Natural killer cell (primary cell): ENCODE results near the gene ZNF512. TPM values are rescaled to one million over a fixed set of nuclear protein-coding genes. Genes with fewer than 3 reads are reported as not detected.
A peak's percentile ranks its signal among the peaks of the same experiment; 100 is the strongest.

Experiments
- ATAC-seq, 3 donors: fragments of 150-1000 bp in 2 of 3; fragments of 200-7000 bp in 1 of 3; cut with Tn5 transposase; 1 replicate in 1 of 3; 2 replicates in 2 of 3; pipeline ENCODE4 v1.10.0; 2021; ENCODE audit warnings: mild to moderate bottlenecking in 2 of 3, moderate library complexity in 2 of 3
- DNase-seq, 2 donors: peaks; one replicate each; pipeline versions ENCODE4 v3.0.0 to v3.0.0-alpha.2; 2013 to 2021; ENCODE audit warnings: mixed read lengths in 1 of 2
- H3K27ac ChIP-seq: one replicate; pipeline ENCODE4 v1.5.1; 2013; ENCODE audit warnings: mild to moderate bottlenecking, low read length
- H3K27me3 ChIP-seq: one replicate; pipeline ENCODE4 v1.6.1; 2013; ENCODE audit warnings: low read length; ENCODE audit not compliant: control insufficient read depth, insufficient read depth
- H3K36me3 ChIP-seq: one replicate; pipeline ENCODE4 v1.6.1; 2013; ENCODE audit warnings: low read length; ENCODE audit not compliant: control insufficient read depth, insufficient read depth
- H3K4me1 ChIP-seq: one replicate; pipeline ENCODE4 v1.6.1; 2013; ENCODE audit warnings: low read length; ENCODE audit not compliant: control insufficient read depth, insufficient read depth
- H3K4me3 ChIP-seq: one replicate; pipeline ENCODE4 v1.5.1; 2013; ENCODE audit warnings: low read length
- H3K9me3 ChIP-seq: one replicate; pipeline ENCODE4 v1.6.1; 2013; ENCODE audit warnings: low read length; ENCODE audit not compliant: control insufficient read depth, insufficient read depth
- H3K27ac Mint-ChIP-seq, 2 donors: one replicate each; pipeline ENCODE4 v1.8.0; 2022; ENCODE audit warnings: mild to moderate bottlenecking in 2 of 2, mixed read lengths in 2 of 2, moderate library complexity in 1 of 2
- H3K27me3 Mint-ChIP-seq, 2 donors: one replicate each; pipeline ENCODE4 v1.8.0; 2022; ENCODE audit warnings: low read depth in 2 of 2, mixed read lengths in 2 of 2
- H3K36me3 Mint-ChIP-seq: one replicate; pipeline ENCODE4 v1.8.0; 2022; ENCODE audit warnings: mixed read lengths
- H3K4me1 Mint-ChIP-seq, 2 donors: one replicate each; pipeline ENCODE4 v1.8.0; 2022; ENCODE audit warnings: mixed read lengths in 2 of 2
- H3K4me3 Mint-ChIP-seq: one replicate; pipeline ENCODE4 v1.8.0; 2022; ENCODE audit warnings: mild to moderate bottlenecking, moderate library complexity, mixed read lengths
- H3K9me3 Mint-ChIP-seq, 2 donors: one replicate each; pipeline ENCODE4 v1.8.0; 2022; ENCODE audit warnings: mixed read lengths in 2 of 2
- CTCF ChIP-seq: fragments of 200-600 bp; IDR thresholded peaks from one replicate; pipeline ENCODE4 v1.8.0; 2022; ENCODE audit warnings: antibody characterized with exemption
- WGBS: methylation state at CpG from one replicate; pipeline ENCODE4 v1.1.7; 2013; ENCODE audit warnings: missing lambda C conversion rate; ENCODE audit not compliant: insufficient coverage; 5-methylcytosine and 5-hydroxymethylcytosine counted together
- intact Hi-C: fragments of 100-400 bp; cut with micrococcal nuclease; formaldehyde crosslinking; loops from one replicate; pipeline ENCODE4 v1.14.2; 2022
- total RNA-seq, 4 donors: library from RNA; stranded (reverse); fragments of 120-200 nt in 1 of 4; gene quantifications; one replicate each; pipeline versions ENCODE4 v1.2.3 to v1.2.4, GENCODE V29; 2013 to 2022

Gene ZNF512
- total RNA-seq, 3 donors from 2014 or later (not counting 1 experiment from before 2014, with no cell fraction given) = 26.5 to 40.9 (median 30.6) TPM

- H3K36me3 Mint-ChIP-seq = no peaks in the 10 kb centered on the region
- Histone ChIP-seq H3K9me3 (no peaks in the 10 kb centered on the region), H3K27ac (peak overlapping the region; percentile 61), H3K4me3 (peak overlapping the region; percentile 66), H3K36me3 (no peaks in the 10 kb centered on the region), H3K27me3 (no peaks in the 10 kb centered on the region), H3K4me1 (peaks cover 30% of the 10 kb centered on the region)
- H3K4me3 Mint-ChIP-seq = peak overlapping the region; percentile 96
- 7% methylated on average over 12 of the region's 12 CpGs for WGBS
- H3K27ac Mint-ChIP-seq = peak overlapping the region; percentile 83 to 95
- ATAC-seq (peak; percentile 16 to 25 (median 19)), DNase-seq (no peak)
- peaks cover 16 to 25% of the 10 kb centered on the region in 2 donors for H3K27me3 Mint-ChIP-seq
- intact Hi-C loops = loop anchor here (1.0 to 2.0 kb wide), 2 partner anchors 10 to 45 kb away; partner anchors contain the start of genes CCDC121 and GPN1
- no peak for TF ChIP-seq CTCF
- H3K4me1 Mint-ChIP-seq = peaks cover 49 to 53% of the 10 kb centered on the region in 2 donors
- no peaks in the 10 kb centered on the region for H3K9me3 Mint-ChIP-seq
Observed at GRCh38 chr2:27583390-27583915, 611 bp downstream of the ZNF512 start.

- Histone ChIP-seq H3K27me3 (no peaks in the 10 kb centered on the region), H3K4me3 (no peak overlapping the region), H3K9me3 (no peaks in the 10 kb centered on the region), H3K36me3 (no peaks in the 10 kb centered on the region), H3K4me1 (peaks cover 30% of the 10 kb centered on the region), H3K27ac (no peak overlapping the region)
- peaks cover 53% of the 10 kb centered on the region in 2 donors for H3K4me1 Mint-ChIP-seq
- no peak overlapping the region for H3K27ac Mint-ChIP-seq
- WGBS = 95% methylated on average over 3 of the region's 3 CpGs
- ATAC-seq = no peak
- TF ChIP-seq CTCF = no peak
- intact Hi-C loops = no loop called here
- DNase-seq = no peak
- H3K36me3 Mint-ChIP-seq = no peaks in the 10 kb centered on the region
- peak overlapping the region; percentile 13 for H3K4me3 Mint-ChIP-seq
- no peaks in the 10 kb centered on the region for H3K9me3 Mint-ChIP-seq
- peaks cover 6 to 13% of the 10 kb centered on the region in 2 donors for H3K27me3 Mint-ChIP-seq
Observed at GRCh38 chr2:27584597-27584996, 1.8 kb downstream of the ZNF512 start.

GRCh38 chr2:27587025-27587424 is 4.2 kb downstream of the ZNF512 start:
- peak in 1 of 3 donors; percentile 9 for ATAC-seq
- peaks cover 8% of the 10 kb centered on the region for H3K36me3 Mint-ChIP-seq
- no peak for TF ChIP-seq CTCF
- H3K27ac ChIP-seq = no peak overlapping the region
- no peaks in the 10 kb centered on the region for H3K36me3 ChIP-seq
- H3K4me1 Mint-ChIP-seq = peaks cover 66 to 71% of the 10 kb centered on the region in 2 donors
- no peaks in the 10 kb centered on the region for H3K9me3 ChIP-seq
- intact Hi-C loops = no loop called here
- peak overlapping the region; percentile 6 for H3K4me3 Mint-ChIP-seq
- 72% methylated on average over 2 of the region's 2 CpGs for WGBS
- peak overlapping the region in 1 of 2 donors; percentile 35 for H3K27ac Mint-ChIP-seq
- H3K27me3 Mint-ChIP-seq = no peaks in the 10 kb centered on the region
- no peak for DNase-seq
- peaks cover 0 to 4% of the 10 kb centered on the region in 2 donors for H3K9me3 Mint-ChIP-seq
- H3K27me3 ChIP-seq = no peaks in the 10 kb centered on the region
- peaks cover 36% of the 10 kb centered on the region for H3K4me1 ChIP-seq
- no peak overlapping the region for H3K4me3 ChIP-seq

- TF ChIP-seq CTCF = no peak
- Histone ChIP-seq H3K4me3 (no peak overlapping the region), H3K27ac (no peak overlapping the region), H3K36me3 (no peaks in the 10 kb centered on the region), H3K9me3 (no peaks in the 10 kb centered on the region), H3K4me1 (peaks cover 31% of the 10 kb centered on the region), H3K27me3 (no peaks in the 10 kb centered on the region)
- intact Hi-C loops = no loop called here
- peaks cover 8% of the 10 kb centered on the region for H3K36me3 Mint-ChIP-seq
- WGBS = no CpG with 5 or more reads among the region's 2 CpGs
- no peak overlapping the region for H3K4me3 Mint-ChIP-seq
- peaks cover 0 to 4% of the 10 kb centered on the region in 2 donors for H3K9me3 Mint-ChIP-seq
- H3K27ac Mint-ChIP-seq = no peak overlapping the region
- H3K27me3 Mint-ChIP-seq = no peaks in the 10 kb centered on the region
- DNase-seq (no peak), ATAC-seq (no peak)
- peaks cover 62 to 66% of the 10 kb centered on the region in 2 donors for H3K4me1 Mint-ChIP-seq
Observed at GRCh38 chr2:27588308-27588707, 5.5 kb downstream of the ZNF512 start.
